ENCODE results near the gene TCOF1. TPM values are rescaled to one million over a fixed set of nuclear protein-coding genes. Genes with fewer than 3 reads are reported as not detected.

TCOF1 gene
- total RNA-seq, 4 donors from 2014 or later, result 32.1 to 54.2 (median 33.1) TPM

GRCh38 chr5:150401076-150401375 lies 43.5 kb downstream of the TCOF1 start:
- WGBS, result 62% methylated on average over 2 of the region's 3 CpGs
- Histone ChIP-seq H3K4me1 (no peaks in the 10 kb centered on the region), H3K4me3 (no peak overlapping the region), H3K27me3 (no peaks in the 10 kb centered on the region), H3K27ac (no peak overlapping the region), H3K36me3 (peaks cover 60% of the 10 kb centered on the region), H3K9me3 (no peaks in the 10 kb centered on the region)
- TF ChIP-seq POLR2AphosphoS5 (IDR thresholded peaks at IDR 0.05) (no peak), POLR2A (IDR thresholded peaks at IDR 0.05) (no peak), CTCF (IDR thresholded peaks at IDR 0.05) (no peak), EP300 (IDR thresholded peaks at IDR 0.05) (no peak)
- no peak for DNase-seq (ENCODE audit: low spot score in 2 of 2)

- Histone ChIP-seq H3K36me3 (peaks cover 56% of the 10 kb centered on the region), H3K9me3 (no peaks in the 10 kb centered on the region), H3K27ac (no peak overlapping the region), H3K4me1 (no peaks in the 10 kb centered on the region), H3K27me3 (no peaks in the 10 kb centered on the region), H3K4me3 (no peak overlapping the region)
- no peak for DNase-seq (ENCODE audit: low spot score in 2 of 2)
- no peak for TF ChIP-seq POLR2A (IDR thresholded peaks at IDR 0.05)
- no peak for TF ChIP-seq CTCF (IDR thresholded peaks at IDR 0.05)
- TF ChIP-seq POLR2AphosphoS5 (IDR thresholded peaks at IDR 0.05), result no peak
- no peak for TF ChIP-seq EP300 (IDR thresholded peaks at IDR 0.05)
- WGBS, result 84% methylated on average over 11 of the region's 11 CpGs
These were observed 44.1 kb downstream of the TCOF1 start for GRCh38 chr5:150401376-150402228.

- H3K4me1 ChIP-seq, result no peaks in the 10 kb centered on the region
- H3K4me3 ChIP-seq, result no peak overlapping the region
- no peaks in the 10 kb centered on the region for H3K27me3 ChIP-seq
- H3K9me3 ChIP-seq, result no peaks in the 10 kb centered on the region
- no peak overlapping the region for H3K27ac ChIP-seq
- no peak for DNase-seq (ENCODE audit: low spot score in 2 of 2)
- peaks cover 52% of the 10 kb centered on the region for H3K36me3 ChIP-seq
- WGBS, result 87% methylated on average over 4 of the region's 4 CpGs
- TF ChIP-seq EP300 (IDR thresholded peaks at IDR 0.05) (no peak), POLR2AphosphoS5 (IDR thresholded peaks at IDR 0.05) (no peak), CTCF (IDR thresholded peaks at IDR 0.05) (no peak), POLR2A (IDR thresholded peaks at IDR 0.05) (no peak)
These were observed 44.8 kb downstream of the TCOF1 start for GRCh38 chr5:150402229-150402773.

GRCh38 chr5:150402901-150403342 lies 45.4 kb downstream of the TCOF1 start:
- Histone ChIP-seq H3K9me3 (no peaks in the 10 kb centered on the region), H3K27me3 (no peaks in the 10 kb centered on the region), H3K4me3 (no peak overlapping the region), H3K4me1 (no peaks in the 10 kb centered on the region), H3K27ac (no peak overlapping the region), H3K36me3 (peaks cover 47% of the 10 kb centered on the region)
- WGBS, result 94% methylated on average over 10 of the region's 12 CpGs
- no peak for DNase-seq (ENCODE audit: low spot score in 2 of 2)
- TF ChIP-seq POLR2A (IDR thresholded peaks at IDR 0.05) (no peak), POLR2AphosphoS5 (IDR thresholded peaks at IDR 0.05) (no peak), EP300 (IDR thresholded peaks at IDR 0.05) (no peak), CTCF (IDR thresholded peaks at IDR 0.05) (no peak)

GRCh38 chr5:150404121-150404520 lies 46.6 kb downstream of the TCOF1 start:
- no peaks in the 10 kb centered on the region for H3K4me1 ChIP-seq
- TF ChIP-seq CTCF (IDR thresholded peaks at IDR 0.05), result no peak
- no peak for TF ChIP-seq EP300 (IDR thresholded peaks at IDR 0.05)
- TF ChIP-seq POLR2AphosphoS5 (IDR thresholded peaks at IDR 0.05), result no peak
- no peak for TF ChIP-seq POLR2A (IDR thresholded peaks at IDR 0.05)
- H3K27ac ChIP-seq, result no peak overlapping the region
- no peaks in the 10 kb centered on the region for H3K27me3 ChIP-seq
- no peak overlapping the region for H3K4me3 ChIP-seq
- WGBS, result 50% methylated on average over 5 of the region's 5 CpGs
- no peak for DNase-seq (ENCODE audit: low spot score in 2 of 2)
- peaks cover 35% of the 10 kb centered on the region for H3K36me3 ChIP-seq
- no peaks in the 10 kb centered on the region for H3K9me3 ChIP-seq
